ACC112 (cell line): Measurements from ENCODE around the gene TMBIM1.
A peak's percentile ranks its signal among the peaks of the same experiment; 100 is the strongest.

ENCODE experiments used
- H2AFZ ChIP-seq: fragments of 200-600 bp; sonication (generic); one replicate; pipeline ENCODE4 v1.6.0; 2017; ENCODE audit warnings: antibody characterized with exemption, low read length; ENCODE audit not compliant: unreplicated experiment
- H3K27ac ChIP-seq: fragments of 200-600 bp; sonication (generic); 2 replicates; pipeline ENCODE4 v1.5.1; 2014; ENCODE audit warnings: low read depth, mild to moderate bottlenecking, antibody characterized with exemption, low read length, moderate library complexity
- H3K27me3 ChIP-seq: fragments of 200-600 bp; sonication (generic); 2 replicates; pipeline ENCODE4 v1.6.1; 2014; ENCODE audit warnings: mild to moderate bottlenecking, antibody characterized with exemption, low read length, moderate library complexity, mixed read lengths; ENCODE audit not compliant: insufficient read depth
- H3K36me3 ChIP-seq: fragments of 200-600 bp; sonication (generic); 2 replicates; pipeline ENCODE4 v1.6.1; 2016; ENCODE audit warnings: mild to moderate bottlenecking, antibody characterized with exemption, low read length, moderate library complexity, mixed read lengths; ENCODE audit not compliant: insufficient read depth
- H3K4me1 ChIP-seq: fragments of 200-600 bp; sonication (generic); one replicate; pipeline ENCODE4 v1.6.1; 2016; ENCODE audit warnings: low read length, mixed read lengths; ENCODE audit not compliant: insufficient read depth, unreplicated experiment, control insufficient read depth
- H3K4me3 ChIP-seq: fragments of 200-600 bp; sonication (generic); 2 replicates; pipeline ENCODE4 v1.5.1; 2014; ENCODE audit warnings: mild to moderate bottlenecking, low read depth, low read length
- H3K79me2 ChIP-seq: fragments of 200-600 bp; sonication (generic); one replicate; pipeline ENCODE4 v1.6.0; 2016; ENCODE audit warnings: low read length; ENCODE audit not compliant: control insufficient read depth, unreplicated experiment, insufficient read depth

TMBIM1 gene

DNA sequence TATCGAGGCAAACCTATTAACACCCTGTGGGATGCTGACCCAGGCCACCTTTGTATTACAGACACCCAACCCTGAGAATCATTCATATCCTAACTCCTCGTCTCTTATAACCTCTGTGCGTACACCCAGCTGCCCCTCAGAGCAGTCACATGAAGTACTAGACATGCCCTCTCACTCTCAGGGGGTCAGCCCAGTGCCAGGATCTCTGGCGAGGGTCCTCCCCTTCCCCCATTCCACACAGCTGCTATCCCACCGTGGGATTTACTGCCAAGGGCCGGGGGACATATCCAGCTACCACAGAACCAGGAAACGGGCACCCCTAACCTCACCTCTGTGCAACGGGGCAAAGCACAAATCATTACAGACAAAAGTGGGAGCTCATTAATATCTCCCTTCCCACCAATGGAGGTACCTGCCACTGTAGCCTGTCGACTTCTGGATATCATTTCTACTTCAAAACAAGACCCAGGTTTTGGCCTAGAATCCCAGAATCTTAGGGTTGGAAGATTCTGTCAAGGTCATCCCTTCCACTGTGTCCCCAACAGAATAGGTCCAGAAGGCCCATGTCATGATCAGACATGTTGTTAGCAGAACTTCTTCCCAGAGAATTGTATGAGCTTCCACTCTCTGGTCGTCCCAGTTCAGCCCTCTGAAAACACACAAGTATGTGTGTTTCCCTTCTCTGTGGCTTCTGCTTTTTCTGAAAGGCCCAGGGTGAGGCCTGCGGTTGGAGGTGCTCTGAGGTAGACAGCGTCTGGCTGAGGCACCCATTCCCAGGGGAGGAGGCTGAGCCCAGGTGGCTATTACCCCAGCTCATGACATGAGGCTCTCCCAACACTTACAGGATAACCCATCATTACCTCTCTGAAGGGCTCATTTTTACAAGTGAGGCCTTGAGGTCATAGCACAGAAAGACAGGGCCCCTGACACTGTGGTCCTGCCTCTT lies 1.7 kb downstream of the TMBIM1 start:
- no peaks in the 10 kb centered on the region for H3K27me3 ChIP-seq
- H3K36me3 ChIP-seq = no peaks in the 10 kb centered on the region
- peaks cover 43% of the 10 kb centered on the region for H3K4me1 ChIP-seq
- peak overlapping the region; percentile 93 for H3K4me3 ChIP-seq
- H3K27ac ChIP-seq = peak overlapping the region; percentile 41
- H3K79me2 ChIP-seq = peaks cover 52% of the 10 kb centered on the region
- no peak overlapping the region for H2AFZ ChIP-seq

DNA sequence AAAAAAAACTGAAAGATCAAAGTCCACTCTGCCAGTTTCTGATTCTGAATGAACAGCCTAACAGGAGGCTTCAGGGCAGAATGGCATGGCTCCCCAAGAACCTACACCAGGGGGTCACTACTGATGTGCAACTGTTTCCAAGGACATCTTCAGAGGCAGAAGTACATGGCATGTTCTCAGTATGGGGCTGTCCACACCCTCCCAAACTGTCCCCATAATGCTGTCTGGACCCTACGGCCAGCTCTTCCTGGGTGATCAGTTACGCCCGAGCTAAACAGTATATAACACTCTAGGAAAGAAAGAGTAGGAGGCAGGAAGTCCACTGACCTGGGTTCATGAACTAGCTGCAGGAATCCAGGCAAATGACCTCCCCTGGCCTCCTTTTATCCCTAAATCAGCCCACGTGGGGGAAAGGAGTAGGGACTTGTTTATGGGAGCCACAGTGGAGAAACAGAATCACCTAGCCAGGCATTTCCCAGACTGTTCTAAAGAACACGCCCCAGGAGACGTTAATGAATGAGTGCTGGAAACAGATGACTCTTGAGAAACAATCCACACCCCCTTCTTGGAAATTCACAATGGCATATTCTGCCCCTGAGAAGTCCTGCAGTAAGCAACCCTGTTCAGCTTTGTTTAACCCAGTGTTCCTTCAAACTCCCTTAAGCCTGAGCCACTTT lies 2.5 kb downstream of the TMBIM1 start:
- Histone ChIP-seq H2AFZ (no peak overlapping the region), H3K4me3 (peak overlapping the region; percentile 93), H3K79me2 (peaks cover 60% of the 10 kb centered on the region), H3K4me1 (peaks cover 51% of the 10 kb centered on the region), H3K27ac (no peak overlapping the region), H3K27me3 (no peaks in the 10 kb centered on the region), H3K36me3 (no peaks in the 10 kb centered on the region)

DNA sequence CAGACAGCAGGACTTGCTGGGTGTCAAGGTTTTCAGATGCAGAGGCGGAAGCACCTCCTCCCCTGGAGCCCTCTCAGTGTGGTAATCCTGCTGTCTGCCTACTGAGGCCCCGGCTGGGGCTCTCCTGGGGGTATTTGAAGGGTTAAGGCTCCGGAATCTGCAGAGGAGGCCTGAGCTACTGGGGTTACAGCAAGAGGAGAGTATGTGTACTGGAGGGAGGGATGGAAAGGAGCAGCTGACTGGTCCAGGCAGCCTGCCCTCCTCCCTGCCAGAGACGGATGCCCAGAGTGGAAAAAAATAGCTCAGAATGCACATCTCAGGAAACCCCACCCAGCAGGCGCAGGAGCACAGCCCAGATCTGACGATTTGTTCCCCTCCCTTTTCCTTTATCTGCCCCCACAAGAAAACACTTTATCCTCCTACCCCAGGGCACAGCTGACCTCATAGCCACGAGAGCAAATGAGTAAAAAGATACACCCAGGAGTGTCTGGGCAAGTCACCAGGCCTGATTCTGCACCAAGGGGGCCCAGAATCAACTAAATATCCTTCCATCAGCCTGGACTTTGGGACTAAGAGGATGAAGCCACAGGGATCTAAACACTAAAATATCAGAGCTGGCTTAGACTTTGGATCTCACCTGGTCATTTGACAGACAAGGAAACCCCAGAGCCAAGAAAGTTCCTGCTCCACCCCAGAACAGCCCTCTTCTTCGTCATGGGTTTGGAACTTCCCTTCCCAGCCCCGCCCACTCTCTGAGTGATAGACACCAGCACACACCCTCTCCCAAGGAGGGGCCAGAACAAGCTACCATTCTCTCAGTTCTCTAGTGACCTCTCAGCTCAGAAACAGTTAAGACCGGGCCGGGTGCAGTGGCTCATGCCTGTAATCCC lies 5.5 kb downstream of the TMBIM1 start:
- no peaks in the 10 kb centered on the region for H3K27me3 ChIP-seq
- H3K4me1 ChIP-seq = peaks cover 73% of the 10 kb centered on the region
- peaks cover 84% of the 10 kb centered on the region for H3K79me2 ChIP-seq
- H3K4me3 ChIP-seq = peak overlapping the region; percentile 76
- H2AFZ ChIP-seq = peak overlapping the region; percentile 75
- H3K36me3 ChIP-seq = no peaks in the 10 kb centered on the region
- H3K27ac ChIP-seq = peak overlapping the region; percentile 100

DNA sequence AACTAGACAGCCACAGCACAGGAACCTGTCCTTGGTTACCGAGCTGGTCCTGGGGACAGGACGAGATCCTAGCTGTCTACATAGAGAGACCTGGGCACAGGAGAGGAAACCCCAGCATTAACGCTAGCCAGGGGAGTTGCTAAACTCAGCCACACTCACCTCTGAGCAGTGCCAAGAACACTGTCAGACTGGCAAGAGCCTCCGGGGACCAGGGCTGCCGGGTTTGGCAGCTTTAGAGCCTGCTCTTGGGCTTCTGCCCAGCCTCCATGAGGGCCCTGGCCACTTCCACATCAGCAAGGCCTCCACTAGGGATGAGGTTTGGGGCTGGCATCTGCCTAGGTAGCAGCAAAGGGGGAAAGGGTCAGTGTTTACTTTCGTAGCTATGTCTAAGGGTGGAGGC lies 6.7 kb downstream of the TMBIM1 start:
- Histone ChIP-seq H3K27ac (peak overlapping the region; percentile 100), H3K4me3 (peak overlapping the region; percentile 76), H3K36me3 (no peaks in the 10 kb centered on the region), H2AFZ (no peak overlapping the region), H3K79me2 (peaks cover 79% of the 10 kb centered on the region), H3K4me1 (peaks cover 69% of the 10 kb centered on the region), H3K27me3 (no peaks in the 10 kb centered on the region)

DNA sequence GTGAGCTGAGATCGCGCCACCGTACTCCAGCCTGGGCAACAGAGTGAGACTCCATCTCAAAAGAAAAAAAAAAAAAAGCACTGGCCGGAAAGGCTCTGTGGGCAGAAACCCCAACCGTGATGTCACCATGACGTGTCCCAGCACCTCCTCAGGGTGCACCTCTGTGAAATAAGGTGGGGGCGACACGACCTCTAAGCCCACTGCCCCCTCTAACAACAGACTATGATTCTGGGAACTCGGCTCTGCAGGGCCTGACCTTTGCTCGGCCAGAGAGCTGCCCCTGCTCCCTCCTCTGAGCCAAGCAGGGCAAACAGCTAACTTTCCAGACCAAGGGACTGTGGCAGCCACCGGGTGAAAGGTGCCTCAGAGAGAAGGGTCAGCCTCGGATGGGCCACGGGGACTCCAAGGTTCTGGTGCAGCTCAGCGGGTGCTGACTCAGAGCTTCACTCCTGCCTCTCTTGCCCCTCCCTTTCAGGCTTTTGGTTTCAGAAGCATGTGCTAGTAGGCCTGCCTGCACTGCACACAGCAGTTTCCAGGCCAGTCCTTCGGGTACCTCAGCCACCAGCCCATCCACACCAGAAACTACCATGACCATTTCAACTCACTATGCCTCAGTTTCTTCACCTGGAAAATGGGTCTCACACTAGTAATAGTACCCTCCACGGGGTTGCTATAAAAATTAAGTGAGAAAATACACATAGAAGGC lies 8.0 kb downstream of the TMBIM1 start:
- H3K27ac ChIP-seq = peak overlapping the region; percentile 100
- peaks cover 58% of the 10 kb centered on the region for H3K4me1 ChIP-seq
- no peaks in the 10 kb centered on the region for H3K27me3 ChIP-seq
- H3K4me3 ChIP-seq = no peak overlapping the region
- H3K36me3 ChIP-seq = no peaks in the 10 kb centered on the region
- H3K79me2 ChIP-seq = peaks cover 71% of the 10 kb centered on the region
- H2AFZ ChIP-seq = no peak overlapping the region

DNA sequence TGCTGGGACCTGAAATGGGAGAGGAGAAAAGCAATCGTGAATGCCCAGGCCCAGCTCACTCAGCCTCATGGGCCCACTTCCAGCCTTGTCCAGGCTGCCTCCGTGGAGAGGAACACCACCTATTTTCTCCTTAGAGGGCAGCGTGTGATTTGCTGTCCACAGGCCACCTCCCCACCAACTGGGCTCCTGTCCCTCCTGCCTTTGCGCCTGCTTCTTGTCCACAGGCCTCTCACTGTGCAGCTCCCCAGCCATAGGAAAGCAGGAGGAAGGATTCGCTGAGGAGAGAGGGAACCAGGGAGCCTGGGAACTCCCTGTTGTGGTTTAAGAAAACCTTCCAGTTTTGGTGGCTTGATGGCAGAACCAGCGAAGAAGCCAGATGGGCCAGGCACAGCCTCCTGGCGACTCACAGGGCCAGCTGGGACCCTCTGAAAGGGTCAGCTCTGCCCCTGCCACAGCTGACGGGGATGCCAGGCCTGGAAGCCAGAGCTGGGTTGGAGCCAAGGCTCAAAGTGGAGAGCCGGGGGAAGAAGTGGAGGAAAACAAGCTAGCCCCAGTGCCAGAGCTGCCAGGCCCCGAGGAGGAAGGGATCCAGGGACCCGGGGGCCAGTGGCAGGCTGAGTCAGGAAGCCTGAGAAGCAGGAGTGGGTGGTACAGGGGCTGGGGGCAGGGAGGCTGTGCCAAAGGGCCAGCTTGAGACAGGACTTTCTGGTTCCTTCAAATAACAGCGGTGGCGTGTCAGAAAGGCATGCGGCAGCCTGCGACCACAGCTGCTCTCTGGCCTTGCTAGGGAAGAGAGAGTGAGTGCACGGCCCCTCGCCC lies 9.9 kb downstream of the TMBIM1 start:
- peak overlapping the region; percentile 100 for H3K27ac ChIP-seq
- no peaks in the 10 kb centered on the region; the same call in 1 of the 2 replicates for H3K36me3 ChIP-seq
- H3K4me1 ChIP-seq = peaks cover 53% of the 10 kb centered on the region
- H3K79me2 ChIP-seq = peaks cover 58% of the 10 kb centered on the region
- H2AFZ ChIP-seq = no peak overlapping the region
- no peaks in the 10 kb centered on the region for H3K27me3 ChIP-seq
- H3K4me3 ChIP-seq = no peak overlapping the region

DNA sequence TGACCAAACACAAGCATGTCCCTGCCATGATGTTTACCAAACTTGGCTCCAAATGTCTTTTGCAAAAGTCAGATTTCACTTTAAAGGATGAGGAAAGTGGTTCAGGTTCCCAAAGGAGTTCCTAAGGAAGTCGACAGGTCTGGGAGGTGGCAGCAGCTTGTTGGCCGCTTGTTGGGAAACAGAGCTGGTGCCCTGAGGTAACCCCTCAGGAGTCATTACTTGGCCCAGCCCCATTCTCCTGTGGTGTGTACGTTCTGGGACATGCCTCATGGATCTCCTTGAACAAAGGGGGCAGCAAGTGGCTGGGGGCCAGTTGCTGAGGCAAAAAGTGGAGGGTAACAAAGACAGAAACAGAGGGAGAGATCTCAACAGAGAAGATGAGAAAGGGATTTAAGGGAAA lies 10.9 kb downstream of the TMBIM1 start:
- H3K4me1 ChIP-seq = peaks cover 51% of the 10 kb centered on the region
- no peaks in the 10 kb centered on the region; the same call in 1 of the 2 replicates for H3K36me3 ChIP-seq
- H3K79me2 ChIP-seq = peaks cover 60% of the 10 kb centered on the region

DNA sequence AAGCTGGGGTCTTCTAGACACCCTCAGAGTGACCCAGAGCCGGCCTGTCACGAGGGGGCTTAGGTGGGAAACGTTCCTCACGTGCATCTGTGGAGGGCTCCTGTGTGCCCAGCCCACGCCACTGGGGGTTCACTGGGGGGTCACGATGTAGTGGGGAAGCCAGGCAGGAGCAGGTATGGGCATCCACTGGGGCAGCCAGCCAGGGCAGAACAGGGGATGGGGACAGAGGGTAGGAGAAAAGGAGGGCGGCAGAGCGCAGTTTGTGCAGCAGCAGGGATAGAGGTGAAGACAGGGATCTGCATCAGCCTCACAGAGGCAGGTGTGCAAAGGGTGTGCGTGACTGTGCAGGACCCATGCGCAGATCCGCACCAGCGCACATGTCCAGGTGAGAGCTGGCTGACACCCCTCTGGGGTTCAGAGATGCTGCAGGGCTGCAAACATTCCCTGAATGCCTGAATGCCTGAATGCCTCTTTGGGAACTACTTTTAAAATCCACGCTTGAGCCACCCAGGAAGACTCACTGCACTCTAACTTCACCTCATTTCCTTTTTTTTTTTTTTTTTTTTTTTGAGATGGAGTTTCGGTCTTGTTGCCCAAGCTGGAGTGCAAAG lies 11.9 kb downstream of the TMBIM1 start:
- H3K27me3 ChIP-seq = no peaks in the 10 kb centered on the region
- no peaks in the 10 kb centered on the region; the same call in 1 of the 2 replicates for H3K36me3 ChIP-seq
- peaks cover 40% of the 10 kb centered on the region for H3K4me1 ChIP-seq
- H2AFZ ChIP-seq = no peak overlapping the region
- H3K4me3 ChIP-seq = no peak overlapping the region
- peaks cover 52% of the 10 kb centered on the region for H3K79me2 ChIP-seq
- H3K27ac ChIP-seq = no peak overlapping the region

More for the DNA sequence above, 10.9 kb downstream of the TMBIM1 start:
- Histone ChIP-seq H3K27me3 (no peaks in the 10 kb centered on the region), H3K27ac (peak overlapping the region; percentile 100), H3K4me3 (no peak overlapping the region), H2AFZ (no peak overlapping the region)
